HG03460 (cell line): Measurements from ENCODE around the gene DDX1.

Experiments
- ATAC-seq: cut with Tn5 transposase; IDR thresholded peaks from one replicate; pipeline ENCODE4 v1.9.1; 2021; ENCODE audit not compliant: unreplicated experiment

DDX1 gene

DNA sequence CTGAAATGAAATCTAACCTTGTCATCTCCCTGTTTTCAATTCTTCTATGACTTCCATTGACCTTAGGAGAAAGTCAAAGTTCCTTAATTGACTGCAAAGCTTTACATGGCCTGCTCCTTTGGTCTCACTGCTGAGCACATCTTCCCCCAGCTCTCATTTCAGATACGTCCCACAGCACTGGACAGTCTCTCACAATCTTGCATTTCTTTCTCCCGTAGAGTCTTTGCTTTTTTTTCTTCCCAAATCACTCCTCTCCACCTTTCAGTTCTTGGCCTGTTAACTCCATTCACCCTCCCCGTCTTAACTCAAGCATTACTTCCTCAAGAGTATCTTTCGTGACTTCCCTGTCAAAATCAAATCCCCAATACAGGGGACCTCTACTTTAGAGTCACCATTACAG, 67.2 kb downstream of the DDX1 start:
- ATAC-seq, result no peak

DNA sequence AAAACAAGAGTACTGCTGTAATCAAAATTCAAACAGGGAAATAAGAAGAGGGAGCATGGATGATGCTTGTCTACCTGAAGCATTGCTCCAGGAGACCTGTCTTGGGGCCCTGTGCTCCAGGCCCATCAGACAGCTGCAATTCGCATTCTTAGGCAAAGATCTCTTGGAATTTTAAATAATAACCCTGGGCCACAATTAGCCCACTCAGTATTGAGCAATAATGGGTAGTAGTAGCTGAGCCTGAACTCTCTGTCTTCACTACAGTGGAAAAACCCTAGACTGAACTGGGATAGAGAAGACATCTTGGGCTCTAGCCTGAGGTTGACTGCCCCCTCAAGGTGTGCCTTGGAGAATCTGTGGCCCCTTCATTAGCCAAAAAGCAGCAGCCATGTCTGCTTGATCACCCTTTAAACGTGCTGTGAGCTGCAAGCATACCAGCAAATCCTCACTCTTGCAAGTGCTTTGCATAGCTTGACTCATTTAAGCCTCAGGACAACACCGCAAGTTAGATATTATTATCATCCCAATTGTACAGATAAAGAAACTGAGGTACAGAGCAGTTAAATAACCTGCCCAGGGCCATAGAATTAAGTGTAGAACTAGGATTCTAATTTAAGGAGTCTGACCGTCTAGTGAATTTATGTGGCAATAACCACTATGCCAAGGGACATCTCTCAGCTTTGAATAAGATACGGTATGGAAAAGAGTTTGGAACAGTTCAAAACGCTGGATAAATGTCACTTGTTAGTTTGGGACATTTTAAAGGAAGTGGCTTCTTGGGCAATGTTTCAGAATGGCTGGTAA, 69.0 kb downstream of the DDX1 start:
- no peak for ATAC-seq

DNA sequence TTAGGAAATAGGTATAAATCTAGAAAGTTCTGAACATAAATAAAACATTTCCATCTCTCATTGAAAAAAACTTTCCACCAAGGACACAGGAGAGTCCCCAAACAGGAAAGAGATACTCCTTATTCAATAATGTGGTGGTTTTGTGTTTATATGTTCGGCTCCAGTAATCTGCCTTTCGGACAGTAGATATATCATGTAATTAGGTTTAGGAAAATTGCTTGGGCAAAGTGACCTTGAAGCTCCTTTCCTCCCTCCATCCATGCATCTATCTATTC, 69.6 kb downstream of the DDX1 start:
- no peak for ATAC-seq

DNA sequence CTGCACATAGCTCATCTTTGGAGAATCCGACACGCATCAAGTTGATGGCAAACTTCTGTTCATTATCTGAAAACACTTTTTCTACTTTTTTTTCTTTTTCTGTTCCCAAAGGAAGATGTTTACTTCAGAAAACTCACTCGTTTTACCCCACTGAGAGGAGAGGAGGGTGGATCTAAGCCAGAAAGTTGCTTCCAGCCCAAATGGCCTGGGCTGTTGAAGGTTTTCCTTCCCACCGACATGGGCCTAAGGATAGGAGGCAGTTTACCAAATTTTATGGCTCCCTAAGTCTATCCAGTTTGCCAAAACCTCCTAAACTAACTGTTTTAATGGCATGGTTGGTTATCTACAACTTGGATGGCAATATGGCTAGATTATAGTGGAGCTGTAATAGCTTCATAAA, 70.4 kb downstream of the DDX1 start:
- no peak for ATAC-seq

DNA sequence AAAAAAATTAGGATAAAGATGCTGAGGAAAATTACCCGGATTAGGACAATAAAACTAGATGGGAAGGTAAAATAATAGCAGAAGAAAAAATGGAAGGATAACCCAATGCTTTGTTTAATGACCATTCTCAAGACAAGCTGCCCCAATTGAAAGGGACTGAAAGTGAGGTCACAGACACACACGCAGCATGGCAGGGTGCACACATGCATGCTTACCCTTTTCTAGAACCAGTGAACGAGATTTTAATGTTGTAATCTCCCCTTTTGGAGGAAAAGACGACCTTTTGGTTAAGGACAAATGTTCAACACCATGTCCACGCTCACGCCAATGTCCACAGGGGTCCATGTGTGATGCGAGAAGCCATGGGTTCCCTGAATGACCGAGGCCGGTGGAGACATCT, 70.9 kb downstream of the DDX1 start:
- ATAC-seq, result no peak

DNA sequence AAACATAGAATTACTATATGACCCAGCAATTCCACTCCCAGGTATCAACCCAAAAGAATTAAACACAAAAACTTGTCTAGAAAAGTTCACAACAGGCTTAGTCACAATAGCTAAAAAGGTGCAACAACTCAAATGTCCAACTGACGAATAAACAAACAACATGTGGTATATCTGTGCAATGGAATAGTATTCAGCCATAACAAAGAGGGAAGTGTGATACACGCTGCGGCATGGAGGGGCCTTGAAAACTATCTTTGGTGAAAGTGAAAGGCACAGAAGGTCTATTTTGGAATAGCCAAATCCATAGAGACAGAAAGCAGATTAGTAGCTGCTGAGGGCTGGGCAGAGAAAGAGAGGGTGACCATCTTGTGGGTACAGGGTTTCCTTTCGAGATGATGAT, 72.1 kb downstream of the DDX1 start:
- no peak for ATAC-seq

DNA sequence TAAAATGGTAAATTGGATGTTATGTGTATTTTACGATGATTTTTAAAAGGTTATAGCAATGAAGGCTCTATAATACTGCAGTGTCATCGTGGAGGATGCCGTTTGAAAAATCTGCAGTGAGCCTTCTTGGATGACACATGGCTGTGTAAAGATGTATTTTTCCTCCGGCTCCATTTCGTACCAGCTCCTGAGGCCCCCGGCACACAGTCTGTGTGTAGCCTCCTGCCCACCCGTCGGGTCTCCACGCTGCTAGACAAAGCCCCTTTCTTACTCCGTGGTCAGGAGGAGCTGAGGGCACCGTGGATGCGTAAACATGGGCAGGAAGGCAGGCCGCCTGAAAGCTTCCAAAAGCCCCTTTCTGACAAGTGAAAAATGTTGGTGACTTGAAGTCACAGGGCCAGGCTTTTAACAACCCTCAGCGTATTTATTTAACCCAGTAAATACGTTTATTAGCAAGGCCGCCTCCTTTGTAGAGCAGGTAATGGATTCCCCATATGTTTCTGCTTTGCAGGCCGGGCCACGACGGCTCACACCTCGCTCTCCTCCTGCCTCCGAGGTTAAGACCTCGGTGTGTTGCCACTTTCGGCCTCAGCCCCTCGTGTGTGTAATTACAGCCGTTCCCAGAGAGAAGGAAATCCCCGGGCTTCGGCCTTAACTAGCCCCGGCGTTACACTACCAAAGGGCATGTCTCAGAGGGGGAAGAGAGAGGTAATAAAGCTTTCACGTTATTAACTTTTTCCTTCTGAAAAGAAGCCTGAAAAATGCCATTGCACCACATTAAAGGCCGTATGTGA, 72.8 kb downstream of the DDX1 start:
- no peak for ATAC-seq

DNA sequence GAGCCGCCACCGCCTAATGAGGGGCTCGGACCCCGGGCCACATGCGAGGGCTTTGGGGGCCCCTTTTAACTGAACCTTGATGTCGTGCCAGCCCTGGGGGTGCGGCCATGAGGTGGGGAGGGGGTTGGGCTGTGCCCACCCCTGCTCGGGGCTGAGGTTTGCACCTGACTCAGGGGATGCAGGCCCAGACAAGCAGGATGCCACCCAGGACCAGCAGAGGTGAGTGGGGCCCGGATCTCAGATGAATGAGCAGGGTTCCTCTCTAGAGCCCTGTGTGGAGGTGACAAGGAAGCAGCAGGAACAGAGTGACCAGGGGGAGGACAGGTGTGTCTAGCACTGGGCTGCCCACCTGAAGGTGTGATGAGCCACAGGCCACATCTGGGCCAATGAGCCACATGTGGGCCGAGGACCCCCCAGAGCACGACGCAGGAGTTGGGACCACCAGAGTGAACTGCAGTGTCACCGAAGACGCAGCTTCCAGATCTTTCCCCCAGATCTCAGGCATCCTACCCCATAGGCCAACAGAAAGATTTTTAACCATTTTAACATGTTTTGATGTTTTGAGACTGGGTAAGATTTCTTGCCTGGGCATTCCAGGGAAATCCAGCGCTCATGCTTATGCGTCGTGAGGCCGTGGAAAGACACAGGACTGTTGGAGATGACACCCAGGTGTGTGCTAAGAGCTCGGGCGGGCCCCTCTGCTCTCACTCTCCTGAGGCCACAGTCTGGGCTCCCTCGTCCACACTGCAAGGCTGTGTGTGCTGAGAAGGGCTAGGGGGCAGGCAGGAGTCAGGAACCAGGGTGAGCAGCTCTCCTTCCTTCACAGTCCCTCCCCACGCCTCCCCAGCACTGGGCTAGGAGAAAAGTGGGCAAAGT, 73.6 kb downstream of the DDX1 start:
- ATAC-seq, result no peak

DNA sequence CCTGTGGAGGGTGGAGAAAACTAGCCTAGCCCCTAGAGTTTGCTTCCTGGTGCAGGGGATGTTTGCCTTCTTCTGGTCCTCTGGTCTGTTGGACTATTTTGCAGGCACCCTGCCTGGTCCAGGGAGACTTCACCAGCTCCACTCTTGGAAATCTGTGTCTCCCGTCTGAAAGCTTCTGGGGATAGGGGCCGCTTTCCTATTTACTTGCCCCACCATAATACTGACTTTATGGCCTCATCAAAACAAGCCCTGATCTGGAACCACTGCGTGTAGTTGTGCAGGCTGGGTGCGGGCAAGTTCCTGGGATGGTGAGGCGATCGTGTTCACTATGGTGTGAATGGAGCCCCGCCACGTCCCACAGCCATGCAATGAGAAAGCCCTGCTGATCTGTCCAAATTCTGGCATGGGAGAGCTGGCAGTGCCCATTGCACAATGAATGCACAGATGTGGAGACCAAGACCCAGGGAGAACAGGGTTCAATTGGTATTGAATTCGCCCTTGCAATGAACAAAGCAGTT, 74.3 kb downstream of the DDX1 start:
- ATAC-seq, result no peak

DNA sequence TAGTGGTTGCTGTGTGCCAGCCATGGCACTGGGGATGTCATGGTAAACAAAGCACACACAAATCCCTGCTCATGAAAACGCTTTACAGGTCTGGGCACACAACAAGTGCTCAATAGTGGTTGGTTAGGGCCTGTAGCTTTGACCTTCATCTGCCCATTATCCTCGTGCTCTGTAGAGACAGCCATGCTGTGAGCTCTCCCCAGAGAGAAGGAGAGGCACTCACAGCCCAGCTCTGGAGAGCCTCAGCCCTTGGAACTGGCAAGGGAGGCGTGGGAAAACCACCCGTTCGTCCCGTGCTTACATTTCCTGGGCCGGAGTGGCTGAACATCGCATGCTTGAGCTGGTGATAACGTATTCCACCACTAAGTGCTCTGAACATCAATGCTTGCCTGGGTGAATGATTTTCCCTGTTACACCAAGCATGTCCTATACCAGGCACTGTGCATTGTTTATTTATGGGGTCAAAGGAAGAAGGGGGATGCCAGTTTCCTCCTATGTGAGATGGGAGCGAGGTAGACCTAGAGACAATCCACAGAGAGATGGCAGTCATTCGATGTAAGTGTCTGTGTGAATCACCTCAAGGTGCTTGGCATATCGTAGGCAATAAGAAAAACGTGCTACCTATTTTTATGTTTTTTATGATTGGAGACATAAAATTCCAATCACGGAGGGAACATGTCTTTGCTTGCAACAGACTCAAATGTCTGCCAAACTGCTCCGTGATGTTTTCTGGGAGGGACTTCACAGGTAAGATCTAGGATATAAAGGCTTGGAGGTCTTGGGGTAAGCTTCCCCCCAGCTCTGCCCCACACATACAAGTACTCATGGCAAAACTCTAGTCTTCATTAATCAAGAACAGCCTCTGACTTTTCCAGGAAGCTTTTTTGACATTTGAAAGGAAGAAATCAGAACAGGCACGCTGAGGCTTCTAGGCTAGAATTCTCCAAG, 75.5 kb downstream of the DDX1 start:
- ATAC-seq, result no peak

DNA sequence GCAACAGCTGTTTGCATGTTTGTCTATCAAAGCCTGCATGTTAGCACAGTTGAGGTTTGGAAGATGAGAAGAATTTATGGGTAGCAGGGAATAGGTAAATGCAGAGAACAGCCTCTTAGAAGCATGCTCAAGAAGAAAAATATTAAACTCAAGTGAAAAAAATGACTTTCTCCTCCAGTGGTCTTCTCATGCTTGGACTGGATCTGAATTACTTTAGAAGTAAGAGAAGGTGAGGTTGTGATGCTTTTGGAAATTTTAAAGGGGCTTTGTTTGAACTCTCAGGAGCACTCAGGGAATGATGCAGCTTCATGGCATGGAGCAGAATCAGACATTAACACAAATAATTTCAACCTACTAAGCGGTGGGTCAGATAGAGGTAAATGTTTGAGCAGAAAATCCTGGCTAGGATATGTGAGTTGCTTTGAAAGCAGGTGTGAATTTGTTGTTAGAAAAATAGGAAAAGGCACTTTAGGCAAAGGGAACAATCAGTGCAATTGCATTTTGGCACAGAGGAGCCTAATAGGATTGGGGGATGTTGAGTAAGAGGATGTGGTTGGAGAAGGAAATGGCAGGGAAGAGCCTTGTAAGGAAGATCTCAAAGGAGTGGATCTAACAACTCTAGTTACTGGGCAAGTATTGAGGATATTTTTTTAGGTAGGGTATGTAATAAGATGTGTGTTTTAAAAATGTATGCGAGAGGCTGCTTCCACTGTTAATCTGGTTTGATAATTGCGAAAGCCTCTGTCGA, 76.3 kb downstream of the DDX1 start:
- ATAC-seq, result no peak

DNA sequence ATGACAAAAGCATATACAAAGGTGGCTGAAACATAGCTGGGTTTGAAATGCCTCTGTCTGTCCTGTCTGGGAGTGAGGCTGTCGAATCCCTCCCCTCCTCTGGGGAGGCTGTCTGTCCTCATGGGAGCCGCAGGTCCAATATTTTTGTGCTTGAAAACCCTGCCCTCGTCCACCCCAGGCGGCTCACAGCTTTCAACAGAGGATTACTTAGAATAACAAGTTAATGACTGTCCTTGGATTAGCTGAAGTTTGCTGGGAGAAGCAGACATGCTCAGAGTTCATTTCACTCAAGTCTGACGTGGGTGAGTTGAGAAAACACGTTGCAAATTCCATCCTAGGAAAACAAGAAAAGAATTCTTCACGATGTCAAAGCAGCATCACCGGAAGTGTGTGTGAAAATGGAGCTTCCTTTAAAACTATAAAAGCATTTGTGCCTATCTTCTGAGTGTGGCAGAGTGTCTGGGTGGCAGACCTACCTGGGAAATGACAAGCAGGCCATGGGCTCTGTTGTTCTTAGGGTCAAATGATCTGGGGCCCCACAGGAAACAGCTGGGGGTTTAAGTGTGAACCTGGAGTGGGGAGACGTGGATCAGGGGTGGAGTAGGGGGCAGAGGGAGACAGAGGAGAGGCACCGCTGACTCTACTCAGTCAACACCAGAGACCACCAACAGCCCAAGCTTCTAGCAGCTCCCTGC, 77.1 kb downstream of the DDX1 start:
- no peak for ATAC-seq

DNA sequence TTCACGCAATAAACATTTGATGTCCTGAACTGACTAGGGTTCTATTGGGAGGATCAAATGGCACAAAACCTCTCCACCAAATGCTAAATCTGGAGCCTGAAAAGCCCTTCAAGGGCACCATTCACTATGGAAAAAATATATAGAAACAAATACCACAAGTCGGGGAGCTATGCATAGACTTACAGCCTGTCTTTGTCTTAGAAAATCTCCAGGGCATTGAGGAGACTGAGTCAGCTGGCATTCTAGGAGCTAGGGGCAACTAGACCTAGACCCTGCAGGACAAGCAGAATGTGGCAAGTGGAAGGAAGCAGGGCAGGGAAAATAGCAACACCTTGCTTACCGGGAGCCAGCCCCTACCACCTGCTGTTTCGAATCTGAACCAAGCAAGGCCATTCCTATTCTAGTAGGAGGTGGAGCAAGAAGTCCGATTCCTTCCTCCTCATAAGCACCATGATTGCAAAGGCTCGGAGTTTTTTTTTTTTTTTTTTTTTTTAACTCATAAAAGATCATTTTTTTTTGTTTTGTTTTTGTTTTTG, 77.8 kb downstream of the DDX1 start:
- ATAC-seq, result no peak

DNA sequence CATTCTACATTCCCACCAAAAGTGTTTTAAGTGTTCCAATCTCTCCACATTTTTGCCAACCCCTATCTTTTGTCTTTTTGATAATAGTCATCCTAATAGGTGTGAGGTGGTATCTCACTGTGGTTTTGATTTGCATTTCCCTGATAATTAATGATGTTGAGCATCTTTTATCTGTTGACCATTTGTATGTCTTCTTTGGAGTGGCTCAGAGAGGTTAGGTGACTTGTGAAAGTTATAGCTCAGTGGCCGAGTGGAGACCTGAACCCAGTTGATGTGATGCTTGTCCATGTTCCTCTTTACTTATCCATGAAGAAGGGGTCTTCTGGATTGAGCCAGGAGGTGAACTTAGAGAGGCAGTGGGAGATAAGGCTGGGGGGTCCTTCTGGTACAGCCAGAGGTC, 78.8 kb downstream of the DDX1 start:
- ATAC-seq, result no peak

DNA sequence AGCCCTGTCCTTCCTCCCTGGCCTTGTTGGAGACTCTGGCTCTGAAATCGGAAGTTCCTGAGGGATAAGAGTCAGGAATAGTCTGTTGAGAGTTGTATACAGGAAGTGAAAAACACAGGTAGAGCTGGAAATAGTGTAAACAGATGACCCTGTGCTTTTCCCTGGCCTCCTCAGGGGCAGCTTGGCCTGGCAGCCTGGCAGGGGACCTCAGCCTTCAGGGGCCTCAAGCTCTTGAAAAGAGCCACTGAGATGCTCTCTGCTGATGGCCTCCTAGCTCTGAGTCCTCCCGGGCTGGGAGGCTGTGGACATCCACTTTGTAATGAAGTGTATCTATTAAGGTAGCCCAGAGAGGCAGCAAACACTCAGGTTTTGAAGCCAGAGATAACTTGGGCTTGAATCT, 79.3 kb downstream of the DDX1 start:
- ATAC-seq, result no peak

DNA sequence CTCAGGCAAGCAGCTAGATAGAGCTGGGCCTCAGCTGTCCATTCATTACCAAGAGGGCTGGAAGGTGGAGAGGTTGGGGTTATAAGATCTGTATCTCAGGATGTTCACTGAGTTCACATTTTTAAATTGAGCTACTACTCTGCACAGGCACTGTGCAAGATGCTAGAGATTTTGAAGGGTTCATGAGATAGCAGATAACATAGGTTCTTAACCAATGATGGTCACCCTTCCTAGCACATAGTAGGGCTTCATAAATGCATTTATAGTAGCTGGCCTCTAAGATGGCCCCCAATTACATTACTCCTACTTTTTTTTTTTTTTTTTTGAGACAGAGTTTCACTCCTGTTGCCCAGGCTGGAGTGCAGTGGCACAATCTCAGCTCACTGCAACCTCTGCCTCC, 79.7 kb downstream of the DDX1 start:
- ATAC-seq, result no peak

DNA sequence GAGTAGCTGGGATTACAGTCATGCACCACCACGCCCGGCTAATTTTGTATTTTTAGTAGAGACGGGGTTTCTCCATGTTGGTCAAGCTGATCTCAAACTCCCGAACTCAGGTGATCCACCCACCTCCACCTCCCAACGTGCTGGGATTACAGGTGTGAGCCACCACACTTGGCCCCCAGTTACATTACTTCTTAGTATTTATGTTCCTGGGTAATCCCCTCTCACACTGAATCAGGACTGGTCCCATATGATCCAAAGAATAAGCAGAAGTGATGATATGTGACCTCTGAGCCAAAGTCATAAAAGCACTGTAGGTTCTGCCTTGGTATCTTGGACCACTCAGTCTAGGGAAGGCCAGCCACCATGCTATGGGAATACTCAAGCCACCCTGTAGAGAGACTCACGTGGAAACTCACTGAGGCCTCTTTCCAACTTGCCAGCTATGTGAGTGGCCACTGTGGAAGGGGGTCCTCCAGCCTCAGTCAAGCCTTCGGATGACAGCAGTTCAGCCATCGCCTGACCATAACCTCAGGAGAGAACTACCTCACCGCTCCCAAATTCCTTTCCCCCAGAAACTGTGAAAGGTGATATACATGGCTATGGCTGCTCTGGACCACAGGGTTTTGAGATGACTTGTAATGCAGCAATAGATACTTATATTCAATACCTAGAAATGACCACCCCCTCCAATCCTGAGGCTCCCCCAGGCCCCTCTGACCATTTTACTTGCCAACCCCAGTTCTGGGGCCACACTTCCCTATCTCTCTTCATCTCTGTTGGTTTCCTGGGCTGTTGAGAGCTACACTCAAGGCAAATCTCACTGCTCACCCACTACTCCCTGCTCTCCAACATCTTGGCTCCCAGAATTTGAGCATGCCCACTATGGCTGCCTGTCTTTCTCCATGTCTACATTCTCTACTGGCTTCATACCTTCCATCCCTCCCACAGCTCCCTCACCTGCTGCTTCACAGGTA, 80.5 kb downstream of the DDX1 start:
- ATAC-seq, result no peak
